HepG2 (cell line): ENCODE data around the gene KMT2E. TPM values are rescaled to one million over a fixed set of nuclear protein-coding genes. Genes with fewer than 3 reads are reported as not detected.
A peak's percentile ranks its signal among the peaks of the same experiment; 100 is the strongest.

Experiments used
- AGO2 ChIP-seq: fragments of 200-400 bp; formaldehyde crosslinking; optimal IDR thresholded peaks from 2 replicates; pipeline ENCODE3; 2017; ENCODE audit warnings: mild to moderate bottlenecking, low read depth, low read length, moderate library complexity
- RBFOX2 ChIP-seq: fragments of 200-400 bp; formaldehyde crosslinking; IDR thresholded peaks from 2 replicates; pipeline ENCODE4 v1.6.1; 2017; ENCODE audit warnings: low read depth, mild to moderate bottlenecking, low read length
- RBM39 ChIP-seq: fragments of 200-400 bp; formaldehyde crosslinking; IDR thresholded peaks from one replicate; pipeline ENCODE4 v1.6.1; 2018; ENCODE audit warnings: antibody characterized with exemption, mild to moderate bottlenecking, low read depth, low read length; ENCODE audit not compliant: poor library complexity, severe bottlenecking
- RCOR2 ChIP-seq: IDR thresholded peaks from 2 replicates; pipeline ENCODE4 v1.6.1; 2016; ENCODE audit warnings: missing biosample characterization, missing genetic modification reagents
- TCF12 ChIP-seq, 2 experiments: fragments of 450-650 bp in 1 of 2; sonication (generic) in 1 of 2; formaldehyde crosslinking in 1 of 2; IDR thresholded peaks; 2 replicates each; pipeline versions ENCODE4 v1.6.1 to v1.8.0; 2017 to 2022; ENCODE audit warnings: antibody characterized with exemption in 1 of 2, mild to moderate bottlenecking in 1 of 2, missing genetic modification reagents in 1 of 2, moderate library complexity in 1 of 2
- ZFAT ChIP-seq: sonication (generic); formaldehyde crosslinking; conservative IDR thresholded peaks from 2 replicates; pipeline ENCODE4 v1.8.1; 2023; ENCODE audit warnings: missing genetic modification reagents, inconsistent platforms
- ZMAT3 ChIP-seq: sonication (generic); formaldehyde crosslinking; conservative IDR thresholded peaks from 2 replicates; pipeline ENCODE4 v1.7.0; 2021; ENCODE audit warnings: missing genetic modification reagents
- polyA plus RNA-seq, 8 experiments: library from polyadenylated mRNA; depleted of rRNA in 3 of 8; stranded (reverse) in 7 of 8; unstranded in 1 of 8; fragments of >200 nt; fragmentation: Illumina TruSeq in 4 of 8; extraction: Trizol in 4 of 8; gene quantifications; 2 replicates each; pipeline versions ENCODE4 v1.2.1 to v1.2.3, GENCODE V29; 2011 to 2016; ENCODE audit warnings: low read depth in 4 of 8, missing spikeins in 1 of 8, mixed read lengths in 1 of 8; ENCODE audit not compliant: insufficient read depth in 1 of 8
- total RNA-seq, 5 experiments: library from RNA; depleted of rRNA; stranded (reverse); fragments of >200 nt; fragmentation: Illumina TruSeq; extraction: Trizol; gene quantifications; 2 replicates each; pipeline ENCODE4 v1.2.3, GENCODE V29; 2016; ENCODE audit warnings: low read depth in 1 of 5
- TF ChIP-seq, protein P1 (sequence below): sonication (generic); formaldehyde crosslinking; IDR thresholded peaks from one replicate; pipeline ENCODE4 v1.5.1; 2020; ENCODE audit warnings: mild to moderate bottlenecking, missing genetic modification reagents; ENCODE audit errors: not compliant biosample characterization
- TF ChIP-seq, protein P2 (sequence below): sonication (generic); formaldehyde crosslinking; IDR thresholded peaks from 2 replicates; pipeline ENCODE4 v1.8.1; 2023; ENCODE audit warnings: mild to moderate bottlenecking, moderate library complexity, missing genetic modification reagents

KMT2E gene
- total and polyA plus RNA-seq, 2 of the 13 experiments (the other 11 are each of a cell fraction or from before 2014, with no cell fraction given), result 6.3 to 24.4 TPM

DNA sequence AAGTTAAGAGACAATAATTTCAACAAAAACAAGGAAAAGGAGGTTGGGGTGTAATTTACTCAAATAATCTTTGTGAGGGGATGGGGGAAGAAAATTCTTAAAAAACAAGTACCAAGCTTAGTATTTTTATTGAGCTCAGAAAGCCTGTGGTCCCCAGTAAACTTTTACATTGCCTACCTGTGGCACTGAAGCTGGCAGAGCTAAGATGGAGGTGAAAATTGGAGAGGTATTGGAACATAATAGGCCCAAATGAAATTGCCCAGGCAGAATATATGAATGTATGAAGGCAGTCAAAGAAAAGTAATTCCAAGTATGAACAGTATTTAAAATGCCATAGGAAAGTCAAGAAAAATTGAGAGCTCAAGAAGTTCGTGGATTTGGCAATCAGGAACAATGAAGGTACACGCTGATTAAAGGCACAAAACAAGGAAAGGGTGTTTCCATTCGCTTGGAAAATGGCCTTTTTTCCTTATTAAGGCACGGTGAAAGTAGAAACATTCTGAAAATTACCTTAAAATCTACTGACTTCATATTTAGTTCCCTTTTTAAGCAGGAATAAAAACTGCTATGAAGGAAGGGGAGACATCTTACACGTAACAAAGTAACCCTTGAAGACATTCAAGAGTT lies 3.4 kb upstream of the KMT2E start (continued):
- TF ChIP-seq, protein P1, sequence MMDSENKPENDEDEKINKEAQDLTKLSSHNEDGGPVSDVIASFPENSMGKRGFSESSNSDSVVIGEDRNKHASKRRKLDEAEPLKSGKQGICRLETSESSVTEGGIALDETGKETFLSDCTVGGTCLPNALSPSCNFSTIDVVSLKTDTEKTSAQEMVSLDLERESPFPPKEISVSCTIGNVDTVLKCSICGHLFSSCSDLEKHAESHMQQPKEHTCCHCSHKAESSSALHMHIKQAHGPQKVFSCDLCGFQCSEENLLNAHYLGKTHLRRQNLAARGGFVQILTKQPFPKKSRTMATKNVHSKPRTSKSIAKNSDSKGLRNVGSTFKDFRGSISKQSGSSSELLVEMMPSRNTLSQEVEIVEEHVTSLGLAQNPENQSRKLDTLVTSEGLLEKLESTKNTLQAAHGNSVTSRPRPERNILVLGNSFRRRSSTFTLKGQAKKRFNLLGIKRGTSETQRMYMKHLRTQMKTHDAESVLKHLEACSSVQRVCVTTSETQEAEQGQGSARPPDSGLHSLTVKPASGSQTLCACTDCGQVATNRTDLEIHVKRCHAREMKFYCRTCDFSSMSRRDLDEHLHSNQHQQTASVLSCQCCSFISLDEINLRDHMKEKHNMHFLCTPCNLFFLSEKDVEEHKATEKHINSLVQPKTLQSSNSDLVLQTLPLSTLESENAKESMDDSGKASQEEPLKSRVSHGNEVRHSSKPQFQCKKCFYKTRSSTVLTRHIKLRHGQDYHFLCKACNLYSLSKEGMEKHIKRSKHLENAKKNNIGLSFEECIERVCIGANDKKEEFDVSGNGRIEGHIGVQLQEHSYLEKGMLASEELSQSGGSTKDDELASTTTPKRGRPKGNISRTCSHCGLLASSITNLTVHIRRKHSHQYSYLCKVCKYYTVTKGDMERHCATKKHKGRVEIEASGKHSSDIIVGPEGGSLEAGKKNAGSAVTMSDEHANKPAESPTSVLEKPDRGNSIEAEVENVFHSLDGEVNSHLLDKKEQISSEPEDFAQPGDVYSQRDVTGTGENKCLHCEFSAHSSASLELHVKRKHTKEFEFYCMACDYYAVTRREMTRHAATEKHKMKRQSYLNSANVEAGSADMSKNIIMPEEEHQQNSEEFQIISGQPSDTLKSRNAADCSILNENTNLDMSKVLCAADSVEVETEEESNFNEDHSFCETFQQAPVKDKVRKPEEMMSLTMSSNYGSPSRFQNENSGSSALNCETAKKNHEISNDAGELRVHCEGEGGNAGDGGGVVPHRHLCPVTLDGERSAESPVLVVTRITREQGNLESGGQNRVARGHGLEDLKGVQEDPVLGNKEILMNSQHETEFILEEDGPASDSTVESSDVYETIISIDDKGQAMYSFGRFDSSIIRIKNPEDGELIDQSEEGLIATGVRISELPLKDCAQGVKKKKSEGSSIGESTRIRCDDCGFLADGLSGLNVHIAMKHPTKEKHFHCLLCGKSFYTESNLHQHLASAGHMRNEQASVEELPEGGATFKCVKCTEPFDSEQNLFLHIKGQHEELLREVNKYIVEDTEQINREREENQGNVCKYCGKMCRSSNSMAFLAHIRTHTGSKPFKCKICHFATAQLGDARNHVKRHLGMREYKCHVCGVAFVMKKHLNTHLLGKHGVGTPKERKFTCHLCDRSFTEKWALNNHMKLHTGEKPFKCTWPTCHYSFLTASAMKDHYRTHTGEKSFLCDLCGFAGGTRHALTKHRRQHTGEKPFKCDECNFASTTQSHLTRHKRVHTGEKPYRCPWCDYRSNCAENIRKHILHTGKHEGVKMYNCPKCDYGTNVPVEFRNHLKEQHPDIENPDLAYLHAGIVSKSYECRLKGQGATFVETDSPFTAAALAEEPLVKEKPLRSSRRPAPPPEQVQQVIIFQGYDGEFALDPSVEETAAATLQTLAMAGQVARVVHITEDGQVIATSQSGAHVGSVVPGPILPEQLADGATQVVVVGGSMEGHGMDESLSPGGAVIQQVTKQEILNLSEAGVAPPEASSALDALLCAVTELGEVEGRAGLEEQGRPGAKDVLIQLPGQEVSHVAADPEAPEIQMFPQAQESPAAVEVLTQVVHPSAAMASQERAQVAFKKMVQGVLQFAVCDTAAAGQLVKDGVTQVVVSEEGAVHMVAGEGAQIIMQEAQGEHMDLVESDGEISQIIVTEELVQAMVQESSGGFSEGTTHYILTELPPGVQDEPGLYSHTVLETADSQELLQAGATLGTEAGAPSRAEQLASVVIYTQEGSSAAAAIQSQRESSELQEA, result no peak
- TF ChIP-seq RBM39 (no peak), ZFAT (CRISPR knock-in tag) (no peak), ZMAT3 (CRISPR knock-in tag) (no peak), RBFOX2 (peak; percentile 49), TCF12 (IDR thresholded peaks at IDR 0.05) (no peak), TCF12 (CRISPR knock-in tag; IDR thresholded peaks at IDR 0.05) (no peak), AGO2 (peak; percentile 36), RCOR2 (CRISPR knock-in tag) (no peak)
- TF ChIP-seq, protein P2, sequence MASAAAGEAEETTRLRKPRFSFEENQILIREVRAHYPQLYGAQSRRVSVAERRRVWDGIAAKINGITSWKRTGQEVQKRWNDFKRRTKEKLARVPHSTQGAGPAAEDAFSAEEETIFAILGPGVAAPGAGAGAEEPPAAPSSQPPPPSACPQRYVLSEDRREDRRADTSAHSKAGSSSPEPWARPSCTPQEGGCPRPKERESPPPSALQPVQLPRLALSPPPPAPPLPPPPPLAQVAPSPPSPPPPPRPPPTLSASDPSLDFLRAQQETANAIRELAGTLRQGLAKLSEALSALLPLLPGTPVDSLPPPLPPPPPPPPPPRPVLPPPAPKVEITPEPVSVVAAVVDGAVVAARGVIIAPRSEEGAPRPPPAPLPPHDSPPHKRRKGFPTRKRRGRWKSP (CRISPR knock-in tag), result no peak
- TF ChIP-seq, all 625 proteins: peak for 3
